Testis (tissue), 3 donors: ENCODE measurements around the gene C10orf95. TPM values are rescaled to one million over a fixed set of nuclear protein-coding genes. Genes with fewer than 3 reads are reported as not detected.

Experiments used
- DNase-seq: peaks from one replicate; pipeline ENCODE4 v3.0.0-alpha.2; 2019
- H3K27ac ChIP-seq, 2 donors: fragments of 200-600 bp; sonication (generic); one replicate each; pipeline ENCODE4 v1.5.1; 2019
- H3K27me3 ChIP-seq: fragments of 200-600 bp; sonication (generic); one replicate; pipeline ENCODE4 v1.5.1; 2019
- H3K36me3 ChIP-seq: fragments of 200-600 bp; sonication (generic); one replicate; pipeline ENCODE4 v1.5.1; 2017; ENCODE audit warnings: low read depth; ENCODE audit errors: missing control alignments
- H3K4me1 ChIP-seq: fragments of 200-600 bp; sonication (generic); one replicate; pipeline ENCODE4 v1.5.1; 2019
- H3K4me3 ChIP-seq, 2 donors: fragments of 200-600 bp; sonication (generic); one replicate each; pipeline ENCODE4 v1.5.1; 2017 to 2019
- H3K9me3 ChIP-seq: fragments of 200-600 bp; sonication (generic); one replicate; pipeline ENCODE4 v1.5.1; 2017
- CTCF ChIP-seq, 3 experiments: fragments of 450-650 bp in 2 of 3; fragments of 200-600 bp in 1 of 3; sonication (generic) in 1 of 3; IDR thresholded peaks; one replicate each; pipeline ENCODE4 v1.5.1; 2016 to 2019; ENCODE audit warnings: antibody characterized with exemption in 3 of 3, mild to moderate bottlenecking in 2 of 3, moderate library complexity in 1 of 3
- POLR2A ChIP-seq: fragments of 450-650 bp; IDR thresholded peaks from one replicate; pipeline ENCODE4 v1.6.1; 2017; ENCODE audit warnings: antibody characterized with exemption, mild to moderate bottlenecking, moderate library complexity
- WGBS, 2 donors: methylation state at CpG; one replicate each; pipeline ENCODE4 v1.1.5; 2018; 5-methylcytosine and 5-hydroxymethylcytosine counted together
- intact Hi-C: fragments of 100-400 bp; cut with DNase I; formaldehyde crosslinking; loops from one replicate; pipeline ENCODE4 v1.15.1; 2023; ENCODE audit warnings: low total_unique reads
- polyA plus RNA-seq: library from polyadenylated mRNA; stranded (reverse); fragments of 350-450 nt; fragmentation: Illumina TruSeq; extraction: RNeasy Lipid Tissue Mini Kit (QIAGEN cat#74804); gene quantifications from one replicate; pipeline ENCODE4 v1.2.3, GENCODE V29; 2014; ENCODE audit warnings: low read depth, low replicate concordance; ENCODE audit not compliant: insufficient read depth
- total RNA-seq, 2 donors: library from RNA; depleted of rRNA; stranded (reverse); fragments of >200 nt; gene quantifications; one replicate each; pipeline ENCODE4 v1.2.3, GENCODE V29; 2016

C10orf95 gene
- total and polyA plus RNA-seq, 3 donors from 2014 or later: 0.29 to 1.3 (median 0.55) TPM

DNA sequence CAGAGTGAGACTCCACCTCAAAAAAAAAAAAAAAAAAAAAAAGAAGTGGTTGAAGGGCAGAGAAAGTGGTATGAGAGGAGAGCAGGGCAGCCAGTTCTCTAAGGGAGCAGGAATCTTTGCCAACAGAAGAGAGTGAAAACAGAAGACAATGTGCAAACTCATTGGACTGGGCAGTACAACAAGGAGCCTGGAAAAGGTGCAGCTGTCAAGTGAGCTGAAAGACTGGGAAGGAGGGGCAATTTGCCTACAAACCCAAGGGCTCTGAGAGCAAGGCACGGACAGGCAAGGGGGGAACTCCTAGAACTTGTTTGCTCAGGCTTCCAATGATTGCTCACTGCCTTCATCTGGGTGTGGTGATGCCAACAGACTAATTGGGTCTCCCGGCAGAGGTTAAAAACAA, 41.6 kb upstream of the C10orf95 start:
- DNase-seq: no peak
- Histone ChIP-seq H3K9me3 (no peaks in the 10 kb centered on the region), H3K27me3 (no peaks in the 10 kb centered on the region), H3K27ac (no peak overlapping the region), H3K4me1 (peaks cover 5% of the 10 kb centered on the region), H3K4me3 (no peak overlapping the region), H3K36me3 (no peaks in the 10 kb centered on the region)
- WGBS, 2 donors: 42 to 51% methylated on average over 2 of the region's 2 CpGs
- TF ChIP-seq CTCF (IDR thresholded peaks at IDR 0.05) (no peak), POLR2A (no peak)
- intact Hi-C loops: no loop called here

DNA sequence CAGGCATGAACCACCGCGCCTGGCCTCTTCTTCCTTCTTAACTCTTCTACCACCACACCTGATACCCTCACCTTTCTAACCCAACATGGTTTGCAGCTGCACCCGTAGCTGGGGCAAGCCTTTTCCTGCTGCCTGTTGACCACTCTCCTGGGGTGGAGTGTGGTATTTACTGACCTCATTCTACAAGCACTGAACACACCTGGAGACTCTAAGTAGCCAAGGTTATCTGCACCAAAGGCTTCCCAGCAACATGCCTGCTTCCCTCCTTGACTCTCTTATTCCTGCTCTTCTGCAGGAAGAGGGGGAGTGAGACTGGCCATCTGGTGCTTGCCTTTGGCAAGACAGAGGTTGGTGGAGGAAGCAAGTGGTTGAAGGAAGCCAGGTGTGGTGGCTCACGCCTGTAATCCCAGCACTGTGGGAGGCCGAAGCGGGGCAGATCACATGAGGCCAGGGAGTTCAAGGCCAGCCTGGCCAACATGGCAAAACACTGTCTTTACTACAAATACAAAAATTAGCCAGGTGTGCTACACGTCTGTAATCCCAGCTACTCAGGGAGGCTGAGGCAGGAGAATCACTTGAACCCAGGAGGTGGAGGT, 41.1 kb upstream of the C10orf95 start:
- Histone ChIP-seq H3K36me3 (no peaks in the 10 kb centered on the region), H3K4me3 (no peak overlapping the region), H3K4me1 (peaks cover 5% of the 10 kb centered on the region), H3K27ac (no peak overlapping the region), H3K9me3 (no peaks in the 10 kb centered on the region), H3K27me3 (no peaks in the 10 kb centered on the region)
- intact Hi-C loops: no loop called here
- TF ChIP-seq CTCF (IDR thresholded peaks at IDR 0.05) (no peak), POLR2A (no peak)
- no peak for DNase-seq
- WGBS, 2 donors: 82 to 95% methylated on average over 7 of the region's 7 CpGs

DNA sequence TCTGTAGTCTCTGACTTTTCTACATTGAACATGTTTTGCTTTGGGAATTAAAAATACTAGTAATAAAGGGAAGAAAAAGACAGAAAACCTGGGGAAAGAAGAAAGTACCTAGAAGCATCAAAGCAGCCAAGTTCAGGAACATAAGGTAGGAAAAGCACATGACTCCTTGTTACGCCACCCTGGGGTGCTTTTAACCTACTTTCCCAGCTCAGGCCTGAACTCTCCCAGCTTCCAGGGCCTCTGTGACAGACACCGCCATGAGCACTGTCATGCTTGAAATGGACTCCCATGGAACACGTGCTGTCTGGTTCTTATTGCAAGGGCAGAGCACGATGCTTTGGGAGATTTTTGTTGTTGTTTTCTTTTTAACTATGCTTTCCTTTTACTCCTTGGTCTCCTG, 39.8 kb upstream of the C10orf95 start:
- DNase-seq: no peak
- intact Hi-C loops: no loop called here
- Histone ChIP-seq H3K36me3 (no peaks in the 10 kb centered on the region), H3K27ac (no peak overlapping the region), H3K4me1 (peaks cover 5% of the 10 kb centered on the region), H3K27me3 (no peaks in the 10 kb centered on the region), H3K9me3 (no peaks in the 10 kb centered on the region), H3K4me3 (no peak overlapping the region)
- no peak for TF ChIP-seq CTCF (IDR thresholded peaks at IDR 0.05)
- TF ChIP-seq POLR2A: no peak
- 76 to 82% methylated on average over 4 of the region's 4 CpGs for WGBS, 2 donors

DNA sequence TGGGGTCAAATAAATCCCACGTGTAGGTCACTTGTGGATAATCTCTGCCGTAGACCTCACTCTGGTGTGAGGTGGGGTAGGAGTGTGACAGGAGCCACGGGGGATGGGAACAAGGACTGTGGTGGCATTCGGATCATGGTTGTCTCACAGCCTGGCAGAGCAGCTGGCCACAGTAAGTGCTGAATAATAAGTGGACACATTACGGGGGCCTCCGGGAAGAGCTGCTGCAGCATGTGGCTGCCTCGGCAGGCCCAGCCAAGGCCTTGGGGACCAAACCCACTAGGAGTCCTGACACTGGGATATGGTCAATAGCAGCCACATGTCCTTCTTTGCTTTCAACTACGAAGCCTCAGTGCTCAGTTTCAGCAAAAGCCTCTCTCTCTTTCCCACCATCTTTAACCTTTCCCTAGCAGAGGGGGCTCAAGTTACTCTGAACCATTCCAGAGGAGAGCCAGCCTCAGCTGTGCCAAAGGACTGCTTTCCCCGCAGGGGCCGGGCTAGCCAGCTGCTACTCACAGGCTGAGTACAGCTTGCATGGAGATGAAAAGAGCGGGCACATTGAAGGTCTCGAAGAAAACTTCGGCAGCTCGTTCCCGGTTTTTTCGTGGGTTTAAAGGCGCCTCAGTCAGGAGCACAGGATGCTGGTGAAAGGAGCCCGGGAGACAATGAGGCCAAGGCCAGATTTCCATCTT, 33.9 kb upstream of the C10orf95 start:
- Histone ChIP-seq H3K9me3 (no peaks in the 10 kb centered on the region), H3K4me1 (no peaks in the 10 kb centered on the region), H3K27me3 (no peaks in the 10 kb centered on the region), H3K36me3 (no peaks in the 10 kb centered on the region), H3K27ac (no peak overlapping the region), H3K4me3 (no peak overlapping the region)
- no peak for DNase-seq
- intact Hi-C loops: no loop called here
- WGBS, 2 donors: 88 to 90% methylated on average over 18 of the region's 18 CpGs
- TF ChIP-seq CTCF (IDR thresholded peaks at IDR 0.05): no peak
- TF ChIP-seq POLR2A: no peak

GRCh38 chr10:102484021-102484420, 32.7 kb upstream of the C10orf95 start:
- no peaks in the 10 kb centered on the region for H3K27me3 ChIP-seq
- WGBS, 2 donors: 96 to 98% methylated on average over 13 of the region's 13 CpGs
- no peaks in the 10 kb centered on the region for H3K9me3 ChIP-seq
- no peak overlapping the region for H3K4me3 ChIP-seq
- H3K36me3 ChIP-seq: no peaks in the 10 kb centered on the region
- no peak overlapping the region for H3K27ac ChIP-seq
- H3K4me1 ChIP-seq: no peaks in the 10 kb centered on the region
- no peak for DNase-seq
- TF ChIP-seq CTCF (IDR thresholded peaks at IDR 0.05) (no peak), POLR2A (no peak)
- intact Hi-C loops: no loop called here
